ENCODE measurements around the gene HSPBAP1. TPM values are rescaled to one million over a fixed set of nuclear protein-coding genes. Genes with fewer than 3 reads are reported as not detected.

HSPBAP1 gene
- total RNA-seq, 2 donors from 2014 or later = 6.3 to 8.5 TPM

DNA sequence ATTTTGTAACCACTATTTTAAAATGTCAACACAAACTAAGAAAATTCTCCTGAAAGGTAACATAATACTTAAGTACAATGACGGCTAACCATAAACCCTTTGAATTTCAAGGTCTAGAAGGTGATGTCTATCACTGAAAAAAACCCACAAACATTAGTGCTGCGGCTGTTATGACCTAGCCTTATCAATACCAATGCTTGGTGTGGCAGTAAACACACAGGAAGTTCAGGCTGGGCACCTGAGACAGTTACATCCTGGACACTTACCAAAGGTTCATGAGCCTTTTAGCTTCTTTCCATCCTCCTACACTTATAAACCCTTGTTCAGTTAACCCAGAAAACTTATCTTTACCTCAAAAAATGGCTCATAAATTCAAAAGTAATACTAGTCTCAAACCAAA is 5.8 kb downstream of the HSPBAP1 start:
- DNase-seq = no peak
- intact Hi-C loops (cut with DNase I, micrococcal nuclease) = no loop called here
- peak; percentile 50 for ATAC-seq

GRCh38 chr3:122786066-122786465 is 7.6 kb downstream of the HSPBAP1 start:
- ATAC-seq (peak; percentile 81), DNase-seq (no peak)
- intact Hi-C loops (cut with DNase I, micrococcal nuclease) = no loop called here

- DNase-seq = no peak
- intact Hi-C loops (cut with DNase I, micrococcal nuclease) = no loop called here
- ATAC-seq = no peak
Observed at GRCh38 chr3:122785231-122785630, 8.4 kb downstream of the HSPBAP1 start.

DNA sequence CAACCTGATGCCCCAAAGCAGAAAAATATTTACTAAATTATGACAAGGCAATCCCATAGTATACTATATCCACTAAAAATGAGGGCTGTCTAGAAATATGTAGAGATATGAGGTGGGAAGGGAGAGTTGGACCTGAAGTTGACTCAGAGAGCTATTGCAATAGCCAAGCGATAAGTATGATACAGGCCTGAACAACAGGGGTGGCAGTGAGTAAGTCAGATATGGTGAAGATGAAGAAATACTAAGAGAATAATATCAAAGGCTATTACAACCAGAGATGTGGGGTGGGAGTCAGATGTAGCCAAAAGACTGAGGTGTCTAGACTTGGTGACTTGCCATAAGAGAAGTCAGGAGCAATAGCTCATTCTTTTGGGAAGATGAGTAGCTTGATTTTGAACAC is 9.2 kb downstream of the HSPBAP1 start:
- intact Hi-C loops (cut with DNase I, micrococcal nuclease) = no loop called here
- ATAC-seq (no peak), DNase-seq (no peak)

DNA sequence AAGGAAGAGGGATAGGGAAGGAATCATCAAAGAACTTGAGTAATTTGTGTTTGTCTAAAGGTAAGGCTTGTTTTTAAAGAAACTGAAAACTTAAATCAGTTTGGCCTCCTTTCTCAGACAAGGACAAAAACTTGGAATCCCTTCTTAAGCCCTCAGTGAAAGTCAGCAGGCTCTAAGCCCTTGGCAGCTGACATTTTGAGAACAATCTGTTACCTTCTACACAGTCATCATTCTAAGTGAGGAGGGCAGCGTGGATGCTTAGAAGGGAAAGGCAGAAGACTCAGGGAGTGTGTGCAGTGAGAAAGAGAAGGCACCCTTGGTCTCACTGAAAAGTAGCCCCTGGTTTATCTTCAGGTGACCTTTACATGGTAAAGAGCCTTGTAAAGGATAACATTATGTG is 10.8 kb downstream of the HSPBAP1 start:
- ATAC-seq = no peak
- intact Hi-C loops (cut with DNase I, micrococcal nuclease) = no loop called here
- DNase-seq = no peak

GRCh38 chr3:122777563-122777962 is 16.1 kb downstream of the HSPBAP1 start:
- DNase-seq (no peak), ATAC-seq (no peak)
- intact Hi-C loops (cut with DNase I, micrococcal nuclease) = no loop called here

GRCh38 chr3:122776675-122777468 is 16.8 kb downstream of the HSPBAP1 start:
- intact Hi-C loops (cut with DNase I, micrococcal nuclease) = no loop called here
- ATAC-seq (no peak), DNase-seq (no peak)

DNA sequence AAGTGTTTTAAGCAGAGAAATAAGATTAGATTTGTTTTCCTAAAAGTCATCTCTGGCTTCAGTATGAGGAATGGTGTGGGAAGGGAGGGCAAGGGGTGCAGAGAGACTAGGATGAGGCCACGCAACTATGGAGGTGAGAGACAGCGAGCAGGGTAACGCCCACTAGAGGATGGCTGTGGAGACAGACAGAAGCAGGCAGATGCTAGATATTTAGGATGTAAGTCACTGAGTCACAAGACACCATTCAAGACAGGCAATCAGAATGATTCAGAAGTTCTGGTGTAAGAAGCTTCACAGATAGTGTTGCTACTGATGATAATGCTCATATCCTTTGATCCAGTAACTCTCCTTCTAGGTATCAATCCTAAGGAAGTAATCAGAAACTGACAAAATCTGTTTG is 19.1 kb downstream of the HSPBAP1 start:
- ATAC-seq = no peak
- intact Hi-C loops (cut with DNase I, micrococcal nuclease) = no loop called here
- DNase-seq = no peak

GRCh38 chr3:122773944-122774509 is 19.6 kb downstream of the HSPBAP1 start:
- peak; percentile 48 for ATAC-seq
- no peak for DNase-seq
- intact Hi-C loops (cut with DNase I, micrococcal nuclease) = no loop called here

DNA sequence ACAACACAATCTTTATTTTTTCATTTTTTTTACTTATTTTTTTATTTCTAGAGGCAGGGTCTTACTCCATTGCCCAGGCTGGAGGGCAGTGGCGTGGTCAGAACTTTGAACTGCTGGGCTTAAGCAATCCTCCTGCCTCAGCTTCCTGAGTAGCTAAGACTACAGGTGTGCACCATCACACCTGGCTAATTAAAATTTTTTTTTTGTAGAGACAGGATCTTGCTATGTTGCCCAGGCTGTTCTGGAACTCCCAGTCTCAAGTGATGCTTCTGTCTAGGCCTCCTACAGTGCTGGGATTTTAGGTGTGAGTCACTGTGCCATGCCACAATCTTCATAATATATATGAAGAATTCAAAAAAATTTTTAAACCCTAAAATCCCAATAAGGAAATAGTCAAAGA is 20.8 kb downstream of the HSPBAP1 start:
- ATAC-seq (no peak), DNase-seq (no peak)
- intact Hi-C loops (cut with DNase I, micrococcal nuclease) = no loop called here

GRCh38 chr3:122770521-122771202 is 23.0 kb downstream of the HSPBAP1 start:
- ATAC-seq = no peak
- intact Hi-C loops (cut with DNase I, micrococcal nuclease) = no loop called here

GRCh38 chr3:122767540-122768372 is 25.9 kb downstream of the HSPBAP1 start:
- intact Hi-C loops (cut with DNase I, micrococcal nuclease) = no loop called here
- ATAC-seq (no peak), DNase-seq (no peak)

More at GRCh38 chr3:122770521-122771202, 23.0 kb downstream of the HSPBAP1 start:
- no peak for DNase-seq

- intact Hi-C loops (cut with DNase I, micrococcal nuclease) = no loop called here
Observed at GRCh38 chr3:122766430-122766829, 27.2 kb downstream of the HSPBAP1 start.

GRCh38 chr3:122760453-122761271 is 33.0 kb downstream of the HSPBAP1 start:
- DNase-seq (no peak), ATAC-seq (no peak)
- intact Hi-C loops (cut with DNase I, micrococcal nuclease) = no loop called here

More at GRCh38 chr3:122766430-122766829, 27.2 kb downstream of the HSPBAP1 start:
- DNase-seq (no peak), ATAC-seq (no peak)

- ATAC-seq = no peak
- no peak for DNase-seq
- intact Hi-C loops (cut with DNase I, micrococcal nuclease) = no loop called here
Observed at GRCh38 chr3:122758877-122759560, 34.6 kb downstream of the HSPBAP1 start.

DNA sequence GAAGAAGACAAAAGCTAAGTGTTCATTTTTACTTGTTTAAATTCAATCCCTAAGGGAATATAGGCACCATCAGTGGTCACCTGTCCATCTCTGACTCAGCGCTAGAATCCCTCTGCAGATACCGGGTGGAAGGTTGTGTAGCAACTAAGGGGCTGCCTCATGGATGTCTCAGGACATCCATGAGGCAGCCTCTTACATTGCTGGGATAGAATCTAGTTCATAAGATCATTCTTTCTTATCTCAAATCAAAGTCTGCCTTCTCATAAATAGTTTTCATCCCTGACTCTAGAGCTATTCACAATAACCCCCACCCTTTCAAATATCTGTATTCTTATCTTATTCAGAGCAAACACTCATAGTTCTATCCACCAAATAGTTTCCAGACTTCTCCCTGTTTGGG is 38.1 kb downstream of the HSPBAP1 start:
- DNase-seq (no peak), ATAC-seq (no peak)
- intact Hi-C loops (cut with DNase I, micrococcal nuclease) = no loop called here

DNA sequence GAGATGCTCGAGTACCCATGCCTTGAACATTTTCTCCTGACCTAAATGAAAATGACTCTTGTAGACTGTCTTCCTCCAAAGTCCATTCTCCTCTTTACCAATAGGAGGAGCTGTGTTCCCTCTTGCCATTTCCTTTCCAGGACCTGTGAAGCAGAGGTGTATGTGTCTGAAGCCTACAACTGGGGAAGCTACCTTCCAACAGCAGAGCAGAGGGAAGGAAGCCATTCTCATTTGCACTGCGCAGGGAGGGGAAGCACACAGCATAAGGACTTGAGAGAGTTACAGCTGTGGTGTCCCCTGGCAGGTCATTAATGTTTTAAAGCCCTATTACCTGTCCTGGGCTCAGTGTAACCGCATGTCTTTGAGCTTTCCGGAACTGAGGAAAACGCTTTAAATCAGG is 38.7 kb downstream of the HSPBAP1 start:
- peak; percentile 90 for ATAC-seq
- intact Hi-C loops (cut with DNase I, micrococcal nuclease) = no loop called here

DNA sequence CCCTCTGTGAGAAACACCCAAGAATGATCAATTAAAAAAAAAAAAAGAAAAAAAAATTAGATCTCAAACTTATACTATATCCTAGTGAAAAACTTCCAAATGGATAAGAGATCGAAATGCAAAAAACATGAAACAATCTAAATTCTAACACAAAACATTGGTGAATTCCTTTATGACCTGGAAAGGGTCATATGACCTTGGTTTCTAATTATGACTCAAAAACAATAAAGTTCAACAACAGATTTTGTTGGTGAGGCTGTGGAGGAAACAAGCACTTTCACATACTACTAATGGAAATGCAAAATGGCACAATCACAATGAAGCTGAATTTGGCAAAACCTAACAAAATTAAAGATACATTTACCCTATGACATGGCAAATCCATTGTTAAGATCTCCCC is 45.3 kb downstream of the HSPBAP1 start:
- no peak for DNase-seq
- intact Hi-C loops (cut with DNase I, micrococcal nuclease) = no loop called here
- ATAC-seq = no peak

More for the DNA sequence above, 38.7 kb downstream of the HSPBAP1 start:
- DNase-seq = no peak

Data from left colon (tissue), 2 donors.